ENCODE data around the gene LAMA3.

Gene LAMA3

GRCh38 chr18:23982155-23983079 lies 293.2 kb downstream of the LAMA3 start:
- DNase-seq: no peak

- DNase-seq: no peak
Observed at GRCh38 chr18:23983112-23983511, 293.9 kb downstream of the LAMA3 start.

- no peak for DNase-seq
Observed at GRCh38 chr18:23986600-23987359, 297.5 kb downstream of the LAMA3 start.

GRCh38 chr18:23990474-23991410 lies 301.5 kb downstream of the LAMA3 start:
- no peak for DNase-seq

GRCh38 chr18:23992089-23992940 lies 303.1 kb downstream of the LAMA3 start:
- peak; percentile 61 for DNase-seq

- DNase-seq: no peak
Observed at GRCh38 chr18:23992941-23993280, 303.7 kb downstream of the LAMA3 start.

GRCh38 chr18:23994361-23994902 lies 305.2 kb downstream of the LAMA3 start:
- peak; percentile 14 for DNase-seq

GRCh38 chr18:23995180-23995579 lies 305.9 kb downstream of the LAMA3 start:
- DNase-seq: no peak

GRCh38 chr18:23998018-23998417 lies 308.8 kb downstream of the LAMA3 start:
- DNase-seq: no peak

GRCh38 chr18:23998820-23999219 lies 309.6 kb downstream of the LAMA3 start:
- no peak for DNase-seq

GRCh38 chr18:24000613-24001490 lies 311.6 kb downstream of the LAMA3 start:
- DNase-seq: no peak

- no peak for DNase-seq
Observed at GRCh38 chr18:24002479-24002878, 313.2 kb downstream of the LAMA3 start.

GRCh38 chr18:24003288-24003687 lies 314.0 kb downstream of the LAMA3 start:
- DNase-seq: no peak

GRCh38 chr18:24003903-24004640 lies 314.8 kb downstream of the LAMA3 start:
- DNase-seq: no peak
